ENCODE results near the gene PEPD. TPM values are rescaled to one million over a fixed set of nuclear protein-coding genes. Genes with fewer than 3 reads are reported as not detected.

Gene PEPD
- total RNA-seq, 1 donor from 2014 or later: 39.2 TPM

DNA sequence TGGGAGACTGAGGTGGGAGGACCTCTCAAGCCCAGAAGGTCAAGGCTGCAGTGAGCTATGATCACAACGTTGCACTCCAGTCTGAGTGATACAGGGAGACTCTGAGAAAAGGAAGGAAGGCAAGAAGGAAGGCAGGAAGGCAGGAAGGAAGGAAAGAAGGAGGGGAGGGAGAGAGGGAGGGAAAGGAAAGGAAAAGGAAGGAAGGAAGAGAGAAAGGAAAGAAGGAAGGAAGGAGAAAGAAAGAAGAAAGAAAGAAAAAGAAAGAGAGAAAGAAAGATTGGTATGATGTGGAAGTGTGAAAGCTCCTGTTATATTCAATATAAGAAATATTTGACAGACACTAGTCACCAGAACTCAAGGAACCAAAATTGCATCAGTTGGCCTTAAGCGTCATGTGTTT lies 180.6 kb downstream of the PEPD start:
- no peak overlapping the region for H3K4me3 Mint-ChIP-seq (ENCODE audit: low read depth)
- no peak for TF ChIP-seq CTCF (IDR thresholded peaks at IDR 0.05; ENCODE audit: unreplicated experiment)
- H3K27ac Mint-ChIP-seq: no peak overlapping the region
- H3K36me3 Mint-ChIP-seq (ENCODE audit: insufficient read depth): no peaks in the 10 kb centered on the region
- no peaks in the 10 kb centered on the region for H3K4me1 Mint-ChIP-seq (ENCODE audit: low read depth)
- peaks cover 41% of the 10 kb centered on the region for H3K27me3 Mint-ChIP-seq
- no peak for DNase-seq (ENCODE audit: low spot score, unreplicated experiment)
- H3K9me3 Mint-ChIP-seq (ENCODE audit: low read depth): no peaks in the 10 kb centered on the region

DNA sequence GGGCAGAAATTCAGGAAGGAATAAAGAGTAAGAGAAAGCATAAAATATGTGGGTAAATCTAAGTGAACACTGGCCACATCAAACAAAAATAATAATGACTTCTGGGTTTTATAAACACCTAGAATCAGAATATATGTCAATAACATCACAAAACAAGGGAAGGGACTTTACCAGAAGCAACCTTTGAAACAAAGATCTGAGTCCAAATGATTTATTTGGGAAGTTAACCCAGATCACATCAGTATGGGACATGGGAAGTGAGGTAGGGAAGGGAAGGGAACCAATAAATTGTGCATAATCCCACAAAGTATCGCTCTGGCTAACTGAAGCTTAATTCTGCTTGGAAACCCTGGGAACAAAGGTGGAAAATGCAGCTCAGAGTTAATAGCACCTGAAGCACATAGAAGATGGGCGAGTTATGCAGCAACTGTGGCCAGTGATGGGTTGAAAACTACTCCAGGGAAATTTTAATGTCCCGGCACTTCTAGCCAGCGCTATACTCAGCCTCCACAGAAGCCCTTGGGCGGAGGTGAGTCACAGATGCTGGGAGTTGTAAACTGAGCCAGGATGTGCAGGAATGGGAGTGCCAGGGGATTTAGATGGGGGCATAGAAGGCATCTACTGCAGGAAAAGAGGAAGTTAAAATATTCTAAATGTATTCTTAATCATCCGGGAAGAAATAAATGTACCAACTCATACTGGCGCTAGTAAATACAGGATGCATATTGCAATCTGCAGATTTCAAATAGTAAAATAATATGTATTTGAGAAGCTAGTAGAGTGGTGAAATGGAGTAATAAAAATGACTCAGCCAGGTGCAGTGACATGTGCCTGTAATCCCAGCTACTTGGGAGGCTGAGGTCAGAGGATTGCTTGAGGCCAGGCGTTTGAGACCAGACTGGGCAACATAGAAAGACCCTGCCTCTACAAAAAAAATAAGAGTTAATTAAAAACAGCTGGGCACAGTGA lies 182.3 kb downstream of the PEPD start:
- Mint-ChIP-seq H3K4me3 (ENCODE audit: low read depth) (no peak overlapping the region), H3K27me3 (peaks cover 31% of the 10 kb centered on the region), H3K9me3 (ENCODE audit: low read depth) (no peaks in the 10 kb centered on the region), H3K4me1 (ENCODE audit: low read depth) (no peaks in the 10 kb centered on the region), H3K36me3 (ENCODE audit: insufficient read depth) (no peaks in the 10 kb centered on the region), H3K27ac (no peak overlapping the region)
- no peak for TF ChIP-seq CTCF (IDR thresholded peaks at IDR 0.05; ENCODE audit: unreplicated experiment)
- DNase-seq (ENCODE audit: low spot score, unreplicated experiment): no peak

Other genes starting within 250 kb of the PEPD start
- 12.3 and 12.5 TPM in 2 replicates for gene CEBPA, start 219.3 kb downstream of the PEPD start, total RNA-seq
- gene CEBPG, start 148.1 kb downstream of the PEPD start, total RNA-seq: 33.6 and 35.3 TPM in 2 replicates
- 3.0 and 3.4 TPM in 2 replicates for gene CHST8, start 100.2 kb upstream of the PEPD start, total RNA-seq

Measured in progenitor cell of endocrine pancreas (in vitro differentiated cells).